HepG2 (cell line): ENCODE results near the gene SELENOV. TPM values are rescaled to one million over a fixed set of nuclear protein-coding genes. Genes with fewer than 3 reads are reported as not detected.
A peak's percentile ranks its signal among the peaks of the same experiment; 100 is the strongest.

Experiments used
- AKAP8 ChIP-seq: sonication (generic); formaldehyde crosslinking; IDR thresholded peaks from 2 replicates; pipeline ENCODE4 v1.5.1; 2020; ENCODE audit warnings: mild to moderate bottlenecking, missing genetic modification reagents
- BHLHE40 ChIP-seq: IDR thresholded peaks from 2 replicates; pipeline ENCODE4 v1.6.1; 2011; ENCODE audit warnings: low read length, improper control_type of control experiment
- BORCS8-MEF2B ChIP-seq: sonication (generic); formaldehyde crosslinking; IDR thresholded peaks from 2 replicates; pipeline ENCODE4 v1.8.0; 2022; ENCODE audit warnings: mild to moderate bottlenecking, missing genetic modification reagents
- CHD4 ChIP-seq: fragments of 200-600 bp; sonication (generic); IDR thresholded peaks from 2 replicates; pipeline ENCODE4 v1.7.0; 2017; ENCODE audit warnings: mild to moderate bottlenecking, low read length, borderline replicate concordance
- FOSL2 ChIP-seq: sonication (generic); formaldehyde crosslinking; IDR thresholded peaks from 2 replicates; pipeline ENCODE4 v1.4.0; 2020; ENCODE audit warnings: missing genetic modification reagents
- JUNB ChIP-seq: sonication (generic); formaldehyde crosslinking; IDR thresholded peaks from 2 replicates; pipeline ENCODE4 v1.8.0; 2022; ENCODE audit warnings: missing genetic modification reagents, mild to moderate bottlenecking, borderline replicate concordance
- MATR3 ChIP-seq: sonication (generic); formaldehyde crosslinking; IDR thresholded peaks from 2 replicates; pipeline ENCODE4 v1.4.0; 2020; ENCODE audit warnings: missing genetic modification reagents
- MEIS1 ChIP-seq: sonication (generic); formaldehyde crosslinking; IDR thresholded peaks from 2 replicates; pipeline ENCODE4 v1.9.0; 2021; ENCODE audit warnings: mild to moderate bottlenecking, missing genetic modification reagents, moderate library complexity, borderline replicate concordance
- MLLT10 ChIP-seq: sonication (generic); formaldehyde crosslinking; IDR thresholded peaks from 2 replicates; pipeline ENCODE4 v1.4.0; 2020; ENCODE audit warnings: missing genetic modification reagents
- MNT ChIP-seq: fragments of 450-650 bp; IDR thresholded peaks from 2 replicates; pipeline ENCODE4 v1.6.1; 2016
- NFATC3 ChIP-seq: sonication (generic); formaldehyde crosslinking; IDR thresholded peaks from 2 replicates; pipeline ENCODE4 v1.5.1; 2020; ENCODE audit warnings: mild to moderate bottlenecking, missing genetic modification reagents
- REL ChIP-seq: sonication (generic); formaldehyde crosslinking; conservative IDR thresholded peaks from 2 replicates; pipeline ENCODE4 v1.8.0; 2022; ENCODE audit warnings: mild to moderate bottlenecking, missing genetic modification reagents, moderate library complexity
- SAFB2 ChIP-seq: sonication (generic); formaldehyde crosslinking; IDR thresholded peaks from 2 replicates; pipeline ENCODE4 v1.5.1; 2020; ENCODE audit warnings: missing genetic modification reagents, low read depth, mild to moderate bottlenecking, borderline replicate concordance
- THYN1 ChIP-seq: sonication (generic); formaldehyde crosslinking; IDR thresholded peaks from 2 replicates; pipeline ENCODE4 v1.8.1; 2023; ENCODE audit warnings: low read depth, mild to moderate bottlenecking, moderate library complexity, missing genetic modification reagents, borderline replicate concordance
- ZNF24 ChIP-seq: fragments of 450-650 bp; IDR thresholded peaks from 2 replicates; pipeline ENCODE4 v1.6.1; 2017; ENCODE audit warnings: antibody characterized with exemption, mild to moderate bottlenecking
- ZNF343 ChIP-seq: sonication (generic); formaldehyde crosslinking; IDR thresholded peaks from 2 replicates; pipeline ENCODE4 v1.4.0; 2020; ENCODE audit warnings: mild to moderate bottlenecking, missing genetic modification reagents
- ZNF558 ChIP-seq: sonication (generic); formaldehyde crosslinking; IDR thresholded peaks from 2 replicates; pipeline ENCODE4 v1.9.0; 2022; ENCODE audit warnings: mild to moderate bottlenecking, missing genetic modification reagents, borderline replicate concordance
- ZNF740 ChIP-seq: sonication (generic); formaldehyde crosslinking; IDR thresholded peaks from 2 replicates; pipeline ENCODE4 v1.4.0; 2020; ENCODE audit warnings: missing genetic modification reagents
- ZNF788 ChIP-seq: sonication (generic); formaldehyde crosslinking; IDR thresholded peaks from 2 replicates; pipeline ENCODE4 v1.5.0; 2020; ENCODE audit warnings: mild to moderate bottlenecking, missing genetic modification reagents, borderline replicate concordance
- ZNF83 ChIP-seq: sonication (generic); formaldehyde crosslinking; IDR thresholded peaks from 2 replicates; pipeline ENCODE4 v1.4.0; 2020; ENCODE audit warnings: missing genetic modification reagents, mild to moderate bottlenecking, borderline replicate concordance
- ZZZ3 ChIP-seq: sonication (generic); formaldehyde crosslinking; IDR thresholded peaks from 2 replicates; pipeline ENCODE4 v1.4.0; 2020; ENCODE audit warnings: missing genetic modification reagents, mild to moderate bottlenecking, borderline replicate concordance
- polyA plus RNA-seq, 8 experiments: library from polyadenylated mRNA; depleted of rRNA in 3 of 8; stranded (reverse) in 7 of 8; unstranded in 1 of 8; fragments of >200 nt; fragmentation: Illumina TruSeq in 4 of 8; extraction: Trizol in 4 of 8; gene quantifications; 2 replicates each; pipeline versions ENCODE4 v1.2.1 to v1.2.3, GENCODE V29; 2011 to 2016; ENCODE audit warnings: low read depth in 4 of 8, missing spikeins in 1 of 8, mixed read lengths in 1 of 8; ENCODE audit not compliant: insufficient read depth in 1 of 8
- total RNA-seq, 5 experiments: library from RNA; depleted of rRNA; stranded (reverse); fragments of >200 nt; fragmentation: Illumina TruSeq; extraction: Trizol; gene quantifications; 2 replicates each; pipeline ENCODE4 v1.2.3, GENCODE V29; 2016; ENCODE audit warnings: low read depth in 1 of 5
- TF ChIP-seq, protein P1 (sequence below): conservative IDR thresholded peaks from 2 replicates; pipeline ENCODE4 v1.6.1; 2018; ENCODE audit warnings: missing genetic modification reagents
- TF ChIP-seq, protein P2 (sequence below): sonication (generic); formaldehyde crosslinking; IDR thresholded peaks from 2 replicates; pipeline ENCODE4 v1.5.1; 2020; ENCODE audit warnings: missing genetic modification reagents, mild to moderate bottlenecking, borderline replicate concordance
- TF ChIP-seq, protein P3 (sequence below): sonication (generic); formaldehyde crosslinking; IDR thresholded peaks from 2 replicates; pipeline ENCODE4 v1.4.0; 2020; ENCODE audit warnings: low read depth, mild to moderate bottlenecking, missing genetic modification reagents

The SELENOV gene
- total and polyA plus RNA-seq, 2 of the 13 experiments (the other 11 are each of a cell fraction or from before 2014, with no cell fraction given), result not detected

GRCh38 chr19:39502640-39503417, 12.1 kb upstream of the SELENOV start (continued):
- TF ChIP-seq, protein P1, sequence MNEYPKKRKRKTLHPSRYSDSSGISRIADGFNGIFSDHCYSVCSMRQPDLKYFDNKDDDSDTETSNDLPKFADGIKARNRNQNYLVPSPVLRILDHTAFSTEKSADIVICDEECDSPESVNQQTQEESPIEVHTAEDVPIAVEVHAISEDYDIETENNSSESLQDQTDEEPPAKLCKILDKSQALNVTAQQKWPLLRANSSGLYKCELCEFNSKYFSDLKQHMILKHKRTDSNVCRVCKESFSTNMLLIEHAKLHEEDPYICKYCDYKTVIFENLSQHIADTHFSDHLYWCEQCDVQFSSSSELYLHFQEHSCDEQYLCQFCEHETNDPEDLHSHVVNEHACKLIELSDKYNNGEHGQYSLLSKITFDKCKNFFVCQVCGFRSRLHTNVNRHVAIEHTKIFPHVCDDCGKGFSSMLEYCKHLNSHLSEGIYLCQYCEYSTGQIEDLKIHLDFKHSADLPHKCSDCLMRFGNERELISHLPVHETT (CRISPR knock-in tag), result peak; percentile 90
- TF ChIP-seq ZNF740 (CRISPR knock-in tag) (peak; percentile 86), MEIS1 (CRISPR knock-in tag) (peak; percentile 68; the same call in 1 of the 2 replicates), BHLHE40 (0 out of 2 replicates have a peak, but pooled peaks have one; percentile 59), ZNF83 (peak; percentile 89; the same call in 1 of the 2 replicates), JUNB (CRISPR knock-in tag) (peak; percentile 90), FOSL2 (CRISPR knock-in tag) (peak; percentile 13; the same call in 1 of the 2 replicates), CHD4 (no peak), BORCS8-MEF2B (CRISPR knock-in tag) (peak; percentile 100), ZNF343 (CRISPR knock-in tag) (peak; percentile 97), SAFB2 (peak; percentile 98), ZNF558 (CRISPR knock-in tag) (peak; percentile 98; the same call in 1 of the 2 replicates), MNT (no peak), THYN1 (CRISPR knock-in tag) (no peak), MLLT10 (CRISPR knock-in tag) (no peak), NFATC3 (CRISPR knock-in tag) (0 out of 2 replicates have a peak, but pooled peaks have one; percentile 71), REL (CRISPR knock-in tag) (peak; percentile 98), ZZZ3 (peak; percentile 70), ZNF788 (CRISPR knock-in tag) (no peak), AKAP8 (CRISPR knock-in tag) (peak; percentile 71; the same call in 1 of the 2 replicates), MATR3 (CRISPR knock-in tag) (no peak), ZNF24 (no peak)
- TF ChIP-seq, protein P2, sequence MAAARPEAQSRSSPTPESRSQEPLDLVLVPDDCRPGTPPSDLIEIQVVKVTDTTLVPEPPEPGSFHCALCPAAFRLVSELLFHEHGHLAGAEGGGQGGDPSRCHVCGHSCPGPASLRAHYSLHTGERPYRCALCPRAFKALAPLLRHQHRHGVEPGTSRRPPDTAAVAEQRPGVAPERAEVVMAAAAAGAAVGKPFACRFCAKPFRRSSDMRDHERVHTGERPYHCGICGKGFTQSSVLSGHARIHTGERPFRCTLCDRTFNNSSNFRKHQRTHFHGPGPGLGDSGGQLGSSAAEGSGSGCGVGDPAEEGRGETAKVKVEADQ (CRISPR knock-in tag), result peak; percentile 98
- TF ChIP-seq, protein P3, sequence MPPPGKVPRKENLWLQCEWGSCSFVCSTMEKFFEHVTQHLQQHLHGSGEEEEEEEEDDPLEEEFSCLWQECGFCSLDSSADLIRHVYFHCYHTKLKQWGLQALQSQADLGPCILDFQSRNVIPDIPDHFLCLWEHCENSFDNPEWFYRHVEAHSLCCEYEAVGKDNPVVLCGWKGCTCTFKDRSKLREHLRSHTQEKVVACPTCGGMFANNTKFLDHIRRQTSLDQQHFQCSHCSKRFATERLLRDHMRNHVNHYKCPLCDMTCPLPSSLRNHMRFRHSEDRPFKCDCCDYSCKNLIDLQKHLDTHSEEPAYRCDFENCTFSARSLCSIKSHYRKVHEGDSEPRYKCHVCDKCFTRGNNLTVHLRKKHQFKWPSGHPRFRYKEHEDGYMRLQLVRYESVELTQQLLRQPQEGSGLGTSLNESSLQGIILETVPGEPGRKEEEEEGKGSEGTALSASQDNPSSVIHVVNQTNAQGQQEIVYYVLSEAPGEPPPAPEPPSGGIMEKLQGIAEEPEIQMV, result peak; percentile 94
